Hepatocyte (in vitro differentiated cells): Measurements from ENCODE around the gene GALNT11.

Experiments
- EZH2 ChIP-seq: fragments of 200-600 bp; sonication (generic); IDR thresholded peaks from 2 replicates; pipeline ENCODE4 v1.6.1; 2016; ENCODE audit warnings: antibody characterized with exemption, mild to moderate bottlenecking, borderline replicate concordance
- TF ChIP-seq, protein P1 (sequence below): fragments of 200-600 bp; sonication (generic); IDR thresholded peaks from 2 replicates; pipeline ENCODE4 v1.5.1; 2016; ENCODE audit warnings: antibody characterized with exemption, mild to moderate bottlenecking; ENCODE audit not compliant: poor library complexity

GRCh38 chr7:152097330-152097729 is 71.9 kb downstream of the GALNT11 start:
- TF ChIP-seq, protein P1, sequence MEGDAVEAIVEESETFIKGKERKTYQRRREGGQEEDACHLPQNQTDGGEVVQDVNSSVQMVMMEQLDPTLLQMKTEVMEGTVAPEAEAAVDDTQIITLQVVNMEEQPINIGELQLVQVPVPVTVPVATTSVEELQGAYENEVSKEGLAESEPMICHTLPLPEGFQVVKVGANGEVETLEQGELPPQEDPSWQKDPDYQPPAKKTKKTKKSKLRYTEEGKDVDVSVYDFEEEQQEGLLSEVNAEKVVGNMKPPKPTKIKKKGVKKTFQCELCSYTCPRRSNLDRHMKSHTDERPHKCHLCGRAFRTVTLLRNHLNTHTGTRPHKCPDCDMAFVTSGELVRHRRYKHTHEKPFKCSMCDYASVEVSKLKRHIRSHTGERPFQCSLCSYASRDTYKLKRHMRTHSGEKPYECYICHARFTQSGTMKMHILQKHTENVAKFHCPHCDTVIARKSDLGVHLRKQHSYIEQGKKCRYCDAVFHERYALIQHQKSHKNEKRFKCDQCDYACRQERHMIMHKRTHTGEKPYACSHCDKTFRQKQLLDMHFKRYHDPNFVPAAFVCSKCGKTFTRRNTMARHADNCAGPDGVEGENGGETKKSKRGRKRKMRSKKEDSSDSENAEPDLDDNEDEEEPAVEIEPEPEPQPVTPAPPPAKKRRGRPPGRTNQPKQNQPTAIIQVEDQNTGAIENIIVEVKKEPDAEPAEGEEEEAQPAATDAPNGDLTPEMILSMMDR: no peak
- TF ChIP-seq EZH2: no peak
